CD4-positive, alpha-beta memory T cell (primary cell): ENCODE data around the gene CUX1. TPM values are rescaled to one million over a fixed set of nuclear protein-coding genes. Genes with fewer than 3 reads are reported as not detected.

ENCODE experiments used
- CTCF ChIA-PET: fragments of 350-600 bp; sonication (Branson Sonifier 250); formaldehyde crosslinking; loops from one replicate; lab custom pipeline; 2021; ENCODE audit warnings: inconsistent platforms; ENCODE audit not compliant: partially characterized antibody; lab: Charles Lee
- POLR2A ChIA-PET: fragments of 350-600 bp; sonication (Branson Sonifier 250); formaldehyde crosslinking; loops from one replicate; lab custom pipeline; 2021; ENCODE audit not compliant: partially characterized antibody; lab: Charles Lee
- DNase-seq, 5 donors: peaks; one replicate each; pipeline versions ENCODE4 v3.0.0 to v3.0.0-alpha.2; 2020 to 2022; ENCODE audit warnings: mixed read lengths in 1 of 5
- H3K27ac ChIP-seq: one replicate; pipeline ENCODE4 v1.7.0; 2013; ENCODE audit warnings: low read depth, low read length
- H3K27me3 ChIP-seq: 2 replicates; pipeline ENCODE4 v1.7.0; 2013; ENCODE audit warnings: mild to moderate bottlenecking, low read length, moderate library complexity; ENCODE audit not compliant: insufficient read depth
- H3K36me3 ChIP-seq: 2 replicates; pipeline ENCODE4 v1.7.0; 2013; ENCODE audit warnings: mild to moderate bottlenecking, low read length, moderate library complexity; ENCODE audit not compliant: insufficient read depth
- H3K4me1 ChIP-seq: 2 replicates; pipeline ENCODE4 v1.7.0; 2013; ENCODE audit warnings: mild to moderate bottlenecking, low read length, moderate library complexity; ENCODE audit not compliant: insufficient read depth
- H3K4me3 ChIP-seq, 2 donors: one replicate each; pipeline ENCODE4 v1.7.0; 2013; ENCODE audit warnings: low read length in 2 of 2, mild to moderate bottlenecking in 1 of 2
- H3K9me3 ChIP-seq, 2 donors: one replicate each; pipeline ENCODE4 v1.7.0; 2013; ENCODE audit warnings: low read length in 2 of 2, control low read depth in 1 of 2; ENCODE audit not compliant: control insufficient read depth in 1 of 2
- H3K27ac Mint-ChIP-seq, 7 donors: one replicate each; pipeline ENCODE4 v1.8.0; 2020 to 2021; ENCODE audit warnings: mixed read lengths in 7 of 7, mild to moderate bottlenecking in 6 of 7, inconsistent platforms in 3 of 7, moderate library complexity in 3 of 7
- H3K27me3 Mint-ChIP-seq, 2 donors: one replicate each; pipeline ENCODE4 v1.8.0; 2020 to 2021; ENCODE audit warnings: mixed read lengths in 2 of 2
- H3K36me3 Mint-ChIP-seq, 2 donors: one replicate each; pipeline ENCODE4 v1.8.0; 2020 to 2021; ENCODE audit warnings: mixed read lengths in 2 of 2, inconsistent platforms in 1 of 2, mild to moderate bottlenecking in 1 of 2
- H3K4me1 Mint-ChIP-seq, 4 donors: one replicate each; pipeline ENCODE4 v1.8.0; 2020 to 2021; ENCODE audit warnings: mixed read lengths in 4 of 4, mild to moderate bottlenecking in 1 of 4
- H3K4me3 Mint-ChIP-seq, 8 donors: one replicate each; pipeline ENCODE4 v1.8.0; 2020 to 2021; ENCODE audit warnings: mixed read lengths in 8 of 8, mild to moderate bottlenecking in 7 of 8, moderate library complexity in 6 of 8, inconsistent platforms in 3 of 8
- H3K9me3 Mint-ChIP-seq, 8 donors: one replicate each; pipeline ENCODE4 v1.8.0; 2020 to 2021; ENCODE audit warnings: mixed read lengths in 8 of 8, mild to moderate bottlenecking in 5 of 8, inconsistent platforms in 3 of 8, moderate library complexity in 1 of 8
- intact Hi-C: fragments of 100-400 bp; cut with micrococcal nuclease; formaldehyde crosslinking; loops from one replicate; pipeline ENCODE4 v1.15.1; 2023
- polyA plus RNA-seq, 2 donors: library from polyadenylated mRNA; unstranded; fragments of 300-500 nt; fragmentation: Illumina TruSeq; gene quantifications; one replicate each; pipeline ENCODE4 v1.2.3, GENCODE V29; 2021
- total RNA-seq, 2 experiments: library from RNA; stranded (reverse); gene quantifications; one replicate each; pipeline ENCODE4 v1.2.3, GENCODE V29; 2021

The CUX1 gene
- total RNA-seq (10 to 100 TPM; 46.1 to 47.6 TPM), polyA plus RNA-seq (10 to 100 TPM in 1 of 2 donors, 1 to 10 TPM in 1; 2.1 to 26.2 TPM)

DNA sequence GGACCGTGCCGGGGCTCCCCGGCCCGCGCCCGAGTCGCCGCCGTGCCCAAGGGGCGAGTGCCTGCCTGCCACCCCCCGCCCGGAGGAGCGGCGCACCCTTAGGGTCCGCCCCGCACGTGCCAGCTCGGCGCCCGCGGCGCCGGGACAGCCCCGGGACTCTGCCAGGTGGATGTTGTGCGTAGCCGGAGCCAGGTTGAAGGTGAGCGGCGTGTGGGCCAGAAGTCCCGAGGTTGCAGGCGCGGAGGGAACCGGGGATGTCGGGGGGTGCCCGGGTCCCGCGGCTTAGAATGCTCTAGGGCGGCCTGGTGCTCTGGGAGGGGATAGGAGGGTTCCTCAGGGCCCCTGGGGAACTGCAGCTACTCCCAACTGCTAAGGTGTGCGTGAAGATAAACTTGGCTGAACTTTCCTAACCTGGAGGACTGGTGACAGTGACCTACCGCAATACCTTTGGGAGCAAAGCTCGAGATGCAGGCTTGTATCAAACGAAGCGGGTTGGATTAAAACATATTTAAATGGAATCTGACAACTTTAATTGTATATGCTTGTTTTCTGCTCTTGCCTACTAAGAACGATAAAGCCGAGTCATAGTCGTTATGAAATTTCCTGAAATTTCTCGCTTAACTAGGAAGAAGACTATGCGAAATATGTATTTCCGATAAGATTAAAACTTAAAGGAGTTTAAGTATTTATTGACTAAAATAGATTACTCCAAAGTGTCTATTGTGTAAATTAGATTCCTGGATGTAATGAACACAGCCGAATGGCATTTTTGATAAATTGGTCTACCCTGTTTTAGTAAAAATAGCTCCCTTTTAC, at the start of gene CUX1:
Gene CUX1, plus strand, starts transcription at position 156 of the 816 bp plus-strand sequence. Its CDS starts 14 bp downstream, at position 170.
- CTCF ChIA-PET, result interaction anchor here (0.7 to 4.0 kb wide), 3 partner anchors 39 to 74 kb away, joined by 3 to 32 read pairs (median 9); no protein-coding TSS in a partner anchor
- Histone ChIP-seq H3K36me3 (no peaks in the 10 kb centered on the region), H3K4me3 (peak within 1 kb of the TSS in 1 of 2 donors; percentile 24), H3K4me1 (peaks cover 20% of the 10 kb centered on the region), H3K27ac (no peak within 1 kb of the TSS), H3K27me3 (no peaks in the 10 kb centered on the region), H3K9me3 (no peaks in the 10 kb centered on the region)
- Mint-ChIP-seq H3K27ac (peak within 1 kb of the TSS; percentile 27 to 74 (median 48)), H3K27me3 (no peaks in the 10 kb centered on the region), H3K4me1 (peaks cover 22 to 38% (median 30%) of the 10 kb centered on the region in 4 donors), H3K9me3 (no peaks in the 10 kb centered on the region), H3K4me3 (peak within 1 kb of the TSS; percentile 78 to 84 (median 82)), H3K36me3 (peaks cover 0 to 3% of the 10 kb centered on the region in 2 donors)
- DNase-seq, result peak in 3 of 5 donors; percentile 16 to 27 (median 21)
- intact Hi-C loops, result no loop called here
- POLR2A ChIA-PET, result interaction anchor here (3.1 kb wide), 1 partner anchor 74 kb away, joined by 9 read pairs; no protein-coding TSS in a partner anchor

DNA sequence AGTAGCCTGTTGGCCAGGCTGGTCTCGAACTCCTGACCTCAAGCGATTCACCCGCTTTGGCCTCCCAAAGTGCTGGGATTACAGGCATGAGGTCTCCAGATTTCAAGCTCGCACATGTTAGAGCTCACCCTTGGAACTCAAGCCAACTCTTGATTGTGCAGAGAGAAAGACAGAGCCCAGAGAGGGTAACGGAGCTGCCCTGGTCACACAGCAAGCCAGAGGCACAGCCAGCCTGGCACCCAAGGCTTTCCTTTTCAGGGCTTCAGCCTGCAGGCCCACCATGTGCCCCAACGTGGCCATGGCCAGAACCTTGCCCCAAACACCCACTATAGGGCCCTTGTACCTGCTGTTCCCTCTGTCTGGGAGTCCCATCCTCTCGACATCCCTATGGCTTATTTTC, 49.1 kb upstream of the CUX1 start:
- H3K9me3 ChIP-seq, result no peaks in the 10 kb centered on the region
- Mint-ChIP-seq H3K4me3 (no peak overlapping the region), H3K27ac (no peak overlapping the region), H3K36me3 (no peaks in the 10 kb centered on the region), H3K27me3 (peaks cover 0 to 2% of the 10 kb centered on the region in 2 donors), H3K9me3 (no peaks in the 10 kb centered on the region), H3K4me1 (no peaks in the 10 kb centered on the region)
- H3K4me1 ChIP-seq, result no peaks in the 10 kb centered on the region
- no peaks in the 10 kb centered on the region for H3K27me3 ChIP-seq
- no peak overlapping the region for H3K27ac ChIP-seq
- CTCF ChIA-PET, result interaction anchor here (0.6 kb wide), 1 partner anchor 18 kb away, joined by 3 read pairs; no protein-coding TSS in a partner anchor
- POLR2A ChIA-PET, result no interaction called here
- no peaks in the 10 kb centered on the region for H3K36me3 ChIP-seq
- intact Hi-C loops, result no loop called here
- H3K4me3 ChIP-seq, result no peak overlapping the region
- no peak for DNase-seq

DNA sequence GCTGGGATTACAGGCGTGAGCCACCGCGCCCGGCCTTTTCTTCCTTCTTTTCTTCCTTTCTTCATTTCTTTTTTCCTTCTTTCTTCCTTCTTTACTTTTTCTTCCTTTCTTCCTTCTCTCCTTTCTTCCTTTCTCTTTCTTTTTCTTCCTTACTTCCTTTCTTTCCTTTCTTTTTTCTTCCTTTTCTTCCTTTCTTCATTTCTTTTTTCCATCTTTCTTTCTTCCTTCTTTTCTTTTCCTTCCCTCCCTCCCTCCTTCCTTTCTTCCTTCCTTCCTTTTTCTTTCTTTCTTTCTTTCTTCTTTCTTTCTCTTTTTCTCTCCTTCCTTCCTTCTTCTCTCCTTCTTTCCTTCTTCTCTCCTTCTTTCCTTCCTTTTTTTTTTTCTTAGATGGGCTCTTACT, 47.0 kb upstream of the CUX1 start:
- H3K27ac Mint-ChIP-seq, result peak overlapping the region in 1 of 7 donors; percentile 37

DNA sequence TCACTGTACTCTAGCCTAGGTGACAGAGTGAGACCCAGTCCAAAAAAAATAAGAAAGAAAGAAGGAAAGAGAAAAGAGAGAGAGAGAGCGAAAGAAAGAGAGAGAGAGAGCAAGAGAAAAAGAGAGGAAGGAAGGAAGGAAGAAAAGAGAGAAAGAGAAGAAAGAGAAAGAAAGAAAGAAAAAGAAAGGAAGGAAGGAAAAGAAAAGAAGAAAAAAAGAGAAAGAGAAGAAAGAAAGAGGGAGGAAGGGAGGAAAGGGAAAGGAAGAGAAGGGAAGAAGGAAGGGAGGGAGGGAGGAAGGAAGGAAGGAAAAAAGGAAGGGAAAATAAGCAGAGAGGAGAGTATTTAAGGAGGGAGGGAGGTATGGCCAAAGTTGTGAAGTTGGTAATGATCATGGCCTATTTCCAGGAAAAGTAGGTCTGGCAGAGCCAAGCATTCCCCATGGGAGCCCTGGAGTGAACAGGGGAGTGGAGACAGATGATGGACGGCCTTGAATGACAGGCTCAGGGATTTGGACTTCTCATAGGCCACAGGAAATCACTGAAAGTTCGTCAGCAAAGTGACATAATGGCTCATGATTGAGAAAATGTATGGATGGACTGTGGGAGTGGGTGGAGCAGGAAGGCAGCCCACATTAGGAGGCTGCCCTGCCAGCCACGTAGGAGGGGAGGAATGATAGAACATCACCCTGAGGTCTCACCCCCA, 44.8 kb upstream of the CUX1 start:
- intact Hi-C loops, result no loop called here
- Histone ChIP-seq H3K4me3 (no peak overlapping the region), H3K36me3 (no peaks in the 10 kb centered on the region), H3K27me3 (no peaks in the 10 kb centered on the region), H3K4me1 (no peaks in the 10 kb centered on the region), H3K9me3 (no peaks in the 10 kb centered on the region), H3K27ac (no peak overlapping the region)
- H3K36me3 Mint-ChIP-seq, result no peaks in the 10 kb centered on the region
- DNase-seq, result no peak
- H3K27ac Mint-ChIP-seq, result peak overlapping the region in 2 of 7 donors; percentile 11 to 50
- H3K4me1 Mint-ChIP-seq, result no peaks in the 10 kb centered on the region
- H3K4me3 Mint-ChIP-seq, result no peak overlapping the region
- H3K27me3 Mint-ChIP-seq, result peaks cover 2 to 11% of the 10 kb centered on the region in 2 donors
- ChIA-PET CTCF (no interaction called here), POLR2A (no interaction called here)
- H3K9me3 Mint-ChIP-seq, result no peaks in the 10 kb centered on the region

More for the DNA sequence above, 47.0 kb upstream of the CUX1 start:
- no peak overlapping the region for H3K4me3 Mint-ChIP-seq
- H3K36me3 Mint-ChIP-seq, result no peaks in the 10 kb centered on the region
- Histone ChIP-seq H3K27me3 (no peaks in the 10 kb centered on the region), H3K9me3 (no peaks in the 10 kb centered on the region), H3K4me1 (no peaks in the 10 kb centered on the region), H3K27ac (no peak overlapping the region), H3K4me3 (no peak overlapping the region), H3K36me3 (no peaks in the 10 kb centered on the region)
- H3K9me3 Mint-ChIP-seq, result no peaks in the 10 kb centered on the region
- no peak for DNase-seq
- intact Hi-C loops, result no loop called here
- ChIA-PET POLR2A (no interaction called here), CTCF (no interaction called here)
- no peaks in the 10 kb centered on the region for H3K4me1 Mint-ChIP-seq
- H3K27me3 Mint-ChIP-seq, result peaks cover 0 to 5% of the 10 kb centered on the region in 2 donors

- H3K9me3 Mint-ChIP-seq, result no peaks in the 10 kb centered on the region
- H3K27me3 Mint-ChIP-seq, result peaks cover 2 to 13% of the 10 kb centered on the region in 2 donors
- no peaks in the 10 kb centered on the region for H3K4me1 Mint-ChIP-seq
- intact Hi-C loops, result no loop called here
- Histone ChIP-seq H3K4me3 (no peak overlapping the region), H3K9me3 (no peaks in the 10 kb centered on the region), H3K27me3 (no peaks in the 10 kb centered on the region), H3K36me3 (no peaks in the 10 kb centered on the region), H3K4me1 (no peaks in the 10 kb centered on the region), H3K27ac (no peak overlapping the region)
- ChIA-PET CTCF (no interaction called here), POLR2A (no interaction called here)
- H3K27ac Mint-ChIP-seq, result no peak overlapping the region
- no peaks in the 10 kb centered on the region for H3K36me3 Mint-ChIP-seq
- no peak for DNase-seq
- H3K4me3 Mint-ChIP-seq, result no peak overlapping the region
Measured at GRCh38 chr7:101775181-101775580, 42.2 kb upstream of the CUX1 start.

DNA sequence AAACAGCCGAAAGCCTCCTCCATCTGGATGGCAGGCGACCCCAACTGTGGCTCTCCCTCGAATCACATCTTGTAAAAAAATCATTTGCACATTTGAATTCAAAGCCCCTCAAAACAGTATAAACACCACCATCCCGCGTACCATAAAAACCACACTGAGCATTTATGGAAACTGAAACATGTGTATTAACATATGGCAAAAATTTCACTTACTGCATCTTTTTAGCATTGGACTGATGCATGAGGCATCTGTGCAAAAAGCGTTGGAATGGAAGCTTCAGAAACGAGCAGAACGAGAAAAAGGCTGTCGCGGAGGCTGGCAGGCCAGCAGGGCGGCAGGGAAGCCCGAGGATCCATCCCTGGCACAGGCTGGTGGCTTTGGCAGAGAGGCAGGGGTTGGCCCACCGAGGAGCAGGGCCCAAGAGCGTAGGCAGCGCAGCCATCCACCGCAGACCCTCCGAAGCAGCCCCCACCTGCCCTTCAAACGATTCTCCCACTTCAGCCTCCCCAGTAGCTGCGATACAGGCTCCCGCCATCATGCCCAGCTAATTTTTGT, 39.3 kb upstream of the CUX1 start:
- Mint-ChIP-seq H3K27me3 (peaks cover 2 to 11% of the 10 kb centered on the region in 2 donors), H3K9me3 (no peaks in the 10 kb centered on the region), H3K27ac (no peak overlapping the region), H3K4me1 (no peaks in the 10 kb centered on the region), H3K36me3 (no peaks in the 10 kb centered on the region), H3K4me3 (no peak overlapping the region)
- Histone ChIP-seq H3K27ac (no peak overlapping the region), H3K4me1 (no peaks in the 10 kb centered on the region), H3K27me3 (no peaks in the 10 kb centered on the region), H3K4me3 (no peak overlapping the region), H3K36me3 (no peaks in the 10 kb centered on the region), H3K9me3 (no peaks in the 10 kb centered on the region)
- intact Hi-C loops, result no loop called here
- ChIA-PET CTCF (no interaction called here), POLR2A (no interaction called here)
- no peak for DNase-seq

DNA sequence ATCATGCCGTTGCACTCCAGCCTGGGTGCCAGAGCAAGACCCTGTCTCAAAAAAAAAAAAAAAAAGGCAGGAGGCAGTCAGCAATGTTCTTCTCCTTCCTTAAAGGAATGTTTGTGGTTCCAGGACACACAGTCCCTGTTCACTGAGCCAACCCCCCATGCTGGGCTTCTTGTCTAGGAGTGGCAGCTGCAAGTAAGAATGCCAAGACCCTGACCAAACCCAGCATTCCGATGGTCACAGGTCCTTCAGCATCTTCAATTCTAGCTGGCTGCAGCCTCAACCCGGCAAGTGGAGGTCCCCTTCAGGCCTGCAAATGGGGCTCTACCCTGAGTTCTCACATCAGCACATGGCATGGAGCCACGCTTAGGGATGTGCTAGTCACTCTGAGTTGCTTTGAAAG, 38.2 kb upstream of the CUX1 start:
- Mint-ChIP-seq H3K9me3 (no peaks in the 10 kb centered on the region), H3K36me3 (no peaks in the 10 kb centered on the region)

More for the DNA sequence above, 38.2 kb upstream of the CUX1 start:
- CTCF ChIA-PET, result no interaction called here
- Mint-ChIP-seq H3K27me3 (peaks cover 2 to 8% of the 10 kb centered on the region in 2 donors), H3K4me3 (no peak overlapping the region), H3K27ac (no peak overlapping the region), H3K4me1 (peaks cover 0 to under 1% (median 0%) of the 10 kb centered on the region in 4 donors)
- POLR2A ChIA-PET, result no interaction called here
- intact Hi-C loops, result no loop called here
- Histone ChIP-seq H3K27ac (no peak overlapping the region), H3K9me3 (no peaks in the 10 kb centered on the region), H3K4me1 (no peaks in the 10 kb centered on the region), H3K4me3 (no peak overlapping the region), H3K36me3 (no peaks in the 10 kb centered on the region), H3K27me3 (no peaks in the 10 kb centered on the region)
- no peak for DNase-seq
